NCI-H2107 (cell line): ENCODE measurements around the gene CALR.
A peak's percentile ranks its signal among the peaks of the same experiment; 100 is the strongest.
"Not testable (repeated sequence)": the region's sequence is repeated elsewhere in the genome, so short reads cannot be mapped to it uniquely, and the experiment has no call there.

ENCODE experiments used
- DNase-seq: peaks from one replicate; lab custom pipeline; 2025; lab: John Stamatoyannopoulos, UW

The CALR gene

GRCh38 chr19:12933287-12934072 lies 4.9 kb upstream of the CALR start, which contains the start of gene FARSA:
TSS of gene FARSA (minus strand) at chr19:12933711. CDS start at chr19:12933696, 15 bp downstream.
- DNase-seq = peak; percentile 80

- no peak for DNase-seq
These were observed 3.3 kb upstream of the CALR start for GRCh38 chr19:12935071-12935470.

GRCh38 chr19:12936582-12936981 lies 1.8 kb upstream of the CALR start:
- DNase-seq = no peak

- no peak for DNase-seq
These were observed 1.1 kb upstream of the CALR start for GRCh38 chr19:12937093-12937926.

GRCh38 chr19:12938779-12939601 lies 581 bp downstream of the CALR start:
- no peak for DNase-seq

GRCh38 chr19:12939975-12940423 lies 1.6 kb downstream of the CALR start:
- DNase-seq = no peak

GRCh38 chr19:12940897-12941296 lies 2.5 kb downstream of the CALR start:
- DNase-seq = no peak

GRCh38 chr19:12943437-12944044 lies 5.1 kb downstream of the CALR start:
- no peak for DNase-seq

- DNase-seq = no peak
These were observed 5.8 kb downstream of the CALR start for GRCh38 chr19:12944104-12944674.

GRCh38 chr19:12945479-12946091 lies 7.2 kb downstream of the CALR start, which contains the start of gene RAD23A:
TSS of gene RAD23A (plus strand) at chr19:12945862. CDS start at chr19:12945949, 87 bp downstream.
- peak; percentile 95 for DNase-seq

- peak; percentile 53 for DNase-seq
These were observed 7.8 kb downstream of the CALR start for GRCh38 chr19:12946092-12946721.

- DNase-seq = no peak
These were observed 8.5 kb downstream of the CALR start for GRCh38 chr19:12946731-12947496.

- no peak for DNase-seq
These were observed 9.5 kb downstream of the CALR start for GRCh38 chr19:12947702-12948611.

GRCh38 chr19:12948612-12949362 lies 10.4 kb downstream of the CALR start:
- DNase-seq = no peak

GRCh38 chr19:12949363-12950283 lies 11.2 kb downstream of the CALR start:
- no peak for DNase-seq

GRCh38 chr19:12952050-12952449 lies 13.6 kb downstream of the CALR start:
- not testable (repeated sequence) for DNase-seq
